Gastrocnemius medialis (tissue), 4 donors: ENCODE results near the gene ERAL1.

ENCODE experiments used
- CTCF ChIP-seq, 5 experiments: fragments of 450-650 bp in 3 of 5; fragments of 200-600 bp in 2 of 5; sonication (generic) in 2 of 5; IDR thresholded peaks in 4 of 5; conservative IDR thresholded peaks in 1 of 5; 1 replicate in 4 of 5; 2 replicates in 1 of 5; pipeline ENCODE4 v1.5.1; 2016 to 2019; ENCODE audit warnings: antibody characterized with exemption in 5 of 5, mild to moderate bottlenecking in 3 of 5, moderate library complexity in 3 of 5
- POLR2A ChIP-seq, 2 donors: fragments of 450-650 bp; IDR thresholded peaks; one replicate each; pipeline ENCODE4 v1.6.1; 2017; ENCODE audit warnings: antibody characterized with exemption in 2 of 2, mild to moderate bottlenecking in 2 of 2, moderate library complexity in 2 of 2

DNA sequence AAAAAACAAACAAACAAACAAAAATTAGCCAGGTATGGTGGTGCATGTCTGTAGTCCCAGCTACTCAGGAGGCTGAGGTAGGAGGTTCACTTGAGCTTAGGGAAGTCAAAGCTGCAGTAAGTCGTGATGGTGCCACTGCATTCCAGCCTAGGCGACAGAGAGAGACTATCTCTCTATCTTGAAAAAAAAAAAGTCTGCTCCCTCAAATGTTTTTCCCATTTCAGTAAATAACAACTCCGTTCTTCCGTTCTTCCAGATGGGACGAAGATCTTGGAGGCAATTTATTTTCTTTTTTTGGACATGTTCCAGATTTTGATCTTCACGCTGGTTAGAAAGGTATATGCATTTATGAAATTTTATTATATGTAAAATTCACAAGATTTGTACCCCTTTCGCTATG, 19.0 kb downstream of the ERAL1 start:
- TF ChIP-seq CTCF (IDR thresholded peaks at IDR 0.05 in 4 of 5, conservative IDR thresholded peaks at IDR 0.05 in 1 of 5) = no peak
- no peak for TF ChIP-seq POLR2A (IDR thresholded peaks at IDR 0.05)
